Activated T-helper 17 cell treated with anti-CD3 and anti-CD28 coated beads, Interleukin-2, amount 50 U/mL, for 72 hours (primary cell): ENCODE results near the gene PRKX. TPM values are rescaled to one million over a fixed set of nuclear protein-coding genes. Genes with fewer than 3 reads are reported as not detected.
"Not testable (repeated sequence)": the region's sequence is repeated elsewhere in the genome, so short reads cannot be mapped to it uniquely, and the experiment has no call there.

Experiments
- ATAC-seq: fragments of 150-1000 bp; cut with Tn5 transposase; replicated peaks from 2 replicates; pipeline ENCODE4 v1.10.0; 2021; ENCODE audit warnings: mild to moderate bottlenecking, moderate library complexity
- H3K27ac Mint-ChIP-seq: one replicate; pipeline ENCODE4 v1.8.0; 2022; ENCODE audit warnings: mixed read lengths
- H3K27me3 Mint-ChIP-seq: one replicate; pipeline ENCODE4 v1.8.0; 2022; ENCODE audit warnings: mixed read lengths
- H3K36me3 Mint-ChIP-seq: one replicate; pipeline ENCODE4 v1.8.0; 2022; ENCODE audit warnings: low read depth, mild to moderate bottlenecking, mixed read lengths
- H3K4me1 Mint-ChIP-seq: one replicate; pipeline ENCODE4 v1.8.0; 2022; ENCODE audit warnings: mixed read lengths
- H3K4me3 Mint-ChIP-seq: one replicate; pipeline ENCODE4 v1.8.0; 2022; ENCODE audit warnings: mild to moderate bottlenecking, mixed read lengths
- H3K9me3 Mint-ChIP-seq: one replicate; pipeline ENCODE4 v1.8.0; 2022; ENCODE audit warnings: mixed read lengths
- total RNA-seq, 2 donors: library from RNA; stranded (reverse); gene quantifications; one replicate each; pipeline ENCODE4 v1.2.3, GENCODE V29; 2022

Gene PRKX
- total RNA-seq, 2 donors from 2014 or later: 64.8 to 69.8 TPM

DNA sequence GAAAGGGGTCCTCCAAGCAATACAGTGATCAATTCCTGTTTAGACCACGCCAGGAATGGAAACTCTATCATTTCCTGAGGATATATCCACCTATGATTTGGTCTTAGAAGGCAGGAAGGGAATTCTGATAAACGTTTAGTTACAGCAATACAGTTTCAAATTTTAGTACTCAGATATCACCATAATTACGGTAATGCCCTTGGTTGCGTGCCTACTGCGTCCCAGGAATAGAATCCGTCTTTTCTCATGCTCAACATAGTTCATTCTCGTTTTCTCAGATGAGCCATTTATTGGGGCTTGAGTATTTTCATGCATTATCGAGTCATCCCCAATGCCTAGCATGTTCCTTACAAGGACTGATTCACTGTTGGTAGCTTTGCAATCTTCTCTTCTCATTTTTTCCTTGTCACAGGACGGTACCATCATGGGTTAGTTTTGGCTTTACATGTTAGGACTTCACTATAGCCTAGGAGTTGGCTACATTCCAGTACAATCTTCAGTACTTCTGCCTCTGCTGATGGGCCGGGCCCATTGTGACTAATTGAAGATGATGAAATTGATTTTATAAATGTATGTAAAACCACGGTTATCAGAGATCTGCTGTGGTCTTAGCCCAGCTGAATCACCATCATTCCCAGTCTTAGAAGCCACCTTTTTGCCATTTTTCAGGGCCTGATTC, 4.4 kb upstream of the PRKX start:
- H3K27ac Mint-ChIP-seq: no peak overlapping the region
- no peaks in the 10 kb centered on the region for H3K27me3 Mint-ChIP-seq
- no peaks in the 10 kb centered on the region for H3K4me1 Mint-ChIP-seq
- no peak overlapping the region for H3K4me3 Mint-ChIP-seq
- H3K36me3 Mint-ChIP-seq: no peaks in the 10 kb centered on the region
- no peaks in the 10 kb centered on the region for H3K9me3 Mint-ChIP-seq
- no peak for ATAC-seq

DNA sequence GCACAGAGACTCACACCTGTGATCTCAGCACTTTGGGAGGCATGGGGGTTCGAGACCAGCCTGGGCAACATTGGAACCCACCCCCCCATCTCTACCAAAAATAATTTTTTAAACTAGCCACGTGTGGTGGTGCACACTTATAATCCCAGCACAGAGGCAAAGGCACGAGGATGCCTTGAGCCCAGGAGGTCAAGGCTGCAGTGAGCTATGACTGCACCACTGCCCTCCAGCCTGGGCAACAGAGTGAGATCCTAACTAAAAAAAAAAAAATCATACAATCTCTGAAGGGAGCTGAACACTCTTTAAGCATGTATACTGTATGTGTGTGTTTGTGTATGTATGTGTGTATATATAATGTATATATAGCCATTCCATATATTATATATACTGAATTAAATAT, 2.5 kb upstream of the PRKX start:
- no peaks in the 10 kb centered on the region for H3K9me3 Mint-ChIP-seq
- H3K36me3 Mint-ChIP-seq: peaks cover 12% of the 10 kb centered on the region
- H3K27ac Mint-ChIP-seq: no peak overlapping the region
- H3K27me3 Mint-ChIP-seq: no peaks in the 10 kb centered on the region
- no peaks in the 10 kb centered on the region for H3K4me1 Mint-ChIP-seq
- H3K4me3 Mint-ChIP-seq: no peak overlapping the region
- ATAC-seq: no peak

DNA sequence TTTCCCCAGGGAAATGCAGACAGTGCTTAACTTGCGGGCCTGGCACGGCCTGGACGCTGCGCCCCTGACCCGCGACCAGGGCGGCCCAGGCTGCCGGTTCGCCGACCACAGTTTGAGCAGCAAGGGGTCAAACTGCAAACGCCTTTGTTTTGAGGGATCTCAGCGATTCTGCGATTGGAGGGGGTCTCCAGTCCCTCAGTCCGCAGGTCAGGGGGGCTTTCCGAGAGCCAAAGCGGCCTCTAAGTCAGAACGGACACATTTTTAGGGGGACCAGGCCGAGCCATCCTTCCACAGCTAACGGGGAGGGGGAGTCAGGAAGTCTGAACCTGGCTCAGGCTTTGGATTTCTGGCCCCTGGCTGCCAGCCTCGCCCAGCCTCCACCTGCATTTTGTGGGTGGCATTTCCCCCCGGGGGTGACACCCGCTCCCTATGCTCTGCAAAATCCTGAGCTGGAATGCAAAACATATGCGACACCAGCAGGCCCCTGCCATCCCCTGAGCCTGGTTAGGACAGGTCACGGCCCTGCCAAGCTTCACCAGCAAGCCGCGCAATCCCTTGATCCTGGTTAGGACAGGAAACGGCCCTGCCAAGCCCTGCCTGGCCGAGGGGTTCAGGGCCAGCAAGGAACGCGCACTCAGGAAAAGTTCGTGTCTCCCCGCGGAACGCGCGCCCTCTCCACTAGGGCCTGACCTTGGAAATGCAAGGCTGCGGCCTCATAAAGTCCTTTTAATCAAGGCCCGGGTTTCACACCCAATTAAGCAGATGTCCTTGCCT, 1.4 kb upstream of the PRKX start:
- not testable (repeated sequence) for H3K4me1 Mint-ChIP-seq, H3K27me3 Mint-ChIP-seq, H3K4me3 Mint-ChIP-seq, H3K27ac Mint-ChIP-seq, ATAC-seq, H3K9me3 Mint-ChIP-seq
- peaks cover 12% of the 10 kb centered on the region for H3K36me3 Mint-ChIP-seq

DNA sequence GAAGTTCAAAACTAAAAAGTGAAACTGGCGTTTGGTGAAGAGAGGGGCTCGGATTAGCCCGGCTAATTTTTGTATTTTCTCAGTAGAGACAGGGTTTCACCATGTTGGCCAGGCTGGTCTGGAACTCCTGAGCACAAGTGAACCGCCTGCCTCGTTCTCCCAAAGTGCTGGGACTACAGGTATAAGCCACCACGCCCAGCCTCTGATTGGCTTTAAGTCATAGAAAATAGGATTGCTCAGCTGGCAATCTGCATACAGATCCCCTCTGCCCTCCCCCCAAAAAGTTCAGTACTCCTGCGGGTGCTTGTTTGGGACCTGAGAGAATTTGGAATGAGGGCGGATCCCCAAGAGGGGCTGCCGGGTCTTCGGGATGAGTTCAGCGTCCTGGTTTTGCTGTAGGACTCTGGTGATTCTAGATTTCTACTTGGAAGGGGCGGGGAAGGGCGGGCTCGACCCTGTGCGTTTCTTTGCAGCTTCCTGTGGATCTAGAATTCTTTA, 537 bp upstream of the PRKX start:
- Mint-ChIP-seq H3K9me3 (no peaks in the 10 kb centered on the region), H3K27me3 (no peaks in the 10 kb centered on the region), H3K36me3 (peaks cover 17% of the 10 kb centered on the region), H3K27ac (no peak overlapping the region), H3K4me1 (no peaks in the 10 kb centered on the region), H3K4me3 (peak overlapping the region; percentile 55)
- peak; percentile 9 for ATAC-seq

DNA sequence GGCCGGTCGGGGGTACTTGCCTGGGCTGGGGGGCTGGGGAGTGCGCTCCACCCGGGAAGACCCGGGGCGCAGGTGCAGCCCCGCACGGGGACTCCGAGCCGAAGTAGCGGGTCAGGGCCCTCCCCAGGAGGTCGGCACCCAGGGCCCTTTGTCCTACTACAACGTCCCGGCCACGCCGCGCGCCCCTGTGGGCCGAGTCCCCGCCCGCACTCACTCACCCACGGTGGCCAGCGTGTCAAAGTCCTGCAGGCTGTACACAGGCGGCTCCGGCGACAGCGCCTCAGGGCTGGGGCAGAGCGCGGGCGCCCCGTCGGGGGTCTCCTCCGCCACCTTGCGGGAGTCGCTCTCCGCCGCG, 602 bp downstream of the PRKX start:
- H3K27me3 Mint-ChIP-seq: no peaks in the 10 kb centered on the region
- no peaks in the 10 kb centered on the region for H3K4me1 Mint-ChIP-seq
- ATAC-seq: peak; percentile 15
- H3K4me3 Mint-ChIP-seq: no peak overlapping the region
- H3K9me3 Mint-ChIP-seq: no peaks in the 10 kb centered on the region
- no peak overlapping the region for H3K27ac Mint-ChIP-seq
- H3K36me3 Mint-ChIP-seq: peaks cover 28% of the 10 kb centered on the region

DNA sequence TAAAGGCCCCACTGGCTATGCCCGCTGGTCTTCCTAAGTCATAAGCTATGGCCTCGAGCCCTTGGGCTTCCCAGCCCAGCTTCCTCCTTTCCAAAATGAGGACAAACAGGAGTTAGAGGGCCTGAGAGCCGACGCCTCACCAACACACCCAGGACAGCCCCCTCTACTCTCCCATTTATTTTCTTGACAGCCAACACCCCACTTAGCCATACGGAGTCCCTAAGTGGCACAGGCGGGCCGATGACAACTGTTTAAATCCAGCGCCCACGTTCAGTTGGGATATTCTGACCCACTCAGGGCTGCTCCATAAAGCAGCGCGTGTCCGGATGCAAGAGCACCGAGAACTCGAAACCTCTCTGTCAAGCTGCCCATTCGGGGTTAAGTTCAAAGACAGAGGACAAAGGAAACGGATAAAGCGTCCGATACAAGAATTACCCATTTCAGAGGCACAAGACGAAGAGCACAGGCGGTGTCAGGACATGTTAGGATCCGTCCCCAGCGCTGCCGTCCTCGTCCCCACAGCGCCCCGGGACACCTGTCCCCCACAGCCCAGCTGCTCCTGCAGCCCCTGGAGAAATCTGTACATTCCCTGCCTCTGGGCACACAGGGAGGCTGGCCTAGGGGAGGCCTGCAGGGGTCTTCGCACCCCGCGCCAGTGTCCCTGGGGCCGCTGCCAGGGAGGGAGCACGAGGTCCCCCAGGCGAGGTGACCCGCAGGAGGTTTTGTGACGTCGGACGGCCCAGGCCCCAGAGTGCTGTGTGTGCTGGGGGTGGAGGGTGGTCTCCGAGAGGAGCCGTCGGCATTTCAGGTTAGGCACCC, 1.2 kb downstream of the PRKX start:
- peak overlapping the region; percentile 98 for H3K27ac Mint-ChIP-seq
- peak; percentile 33 for ATAC-seq
- peaks cover 32% of the 10 kb centered on the region for H3K36me3 Mint-ChIP-seq
- H3K9me3 Mint-ChIP-seq: no peaks in the 10 kb centered on the region
- no peaks in the 10 kb centered on the region for H3K27me3 Mint-ChIP-seq
- no peaks in the 10 kb centered on the region for H3K4me1 Mint-ChIP-seq
- peak overlapping the region; percentile 99 for H3K4me3 Mint-ChIP-seq

DNA sequence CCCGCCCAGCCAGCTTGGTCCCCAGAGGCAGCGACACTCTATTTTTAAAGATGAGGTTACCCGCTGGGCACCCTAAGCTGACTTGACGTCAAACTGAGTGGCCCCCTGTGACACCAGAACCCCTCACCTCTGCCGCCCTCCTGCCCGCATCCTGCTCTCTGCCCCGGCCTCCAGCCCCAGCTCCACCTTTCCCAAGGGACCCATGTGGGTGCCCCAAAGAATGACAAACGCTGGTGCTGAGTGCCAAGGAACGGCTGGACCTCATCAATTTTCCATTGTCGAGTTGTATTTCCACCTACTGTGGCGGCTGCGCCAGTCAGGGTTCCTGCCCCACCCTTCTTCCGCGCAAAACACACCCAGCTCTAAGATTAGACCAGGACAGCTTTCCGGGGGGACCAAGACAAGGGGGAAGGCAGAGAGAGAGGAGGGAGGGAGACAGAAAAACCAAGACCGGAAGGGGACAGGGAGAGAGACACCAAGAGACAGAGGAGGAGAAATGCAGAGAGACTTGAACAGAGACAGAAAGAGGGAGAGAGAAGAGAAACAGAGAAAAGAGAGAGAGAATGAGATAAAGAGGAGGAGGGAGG, 2.0 kb downstream of the PRKX start:
- H3K27me3 Mint-ChIP-seq: no peaks in the 10 kb centered on the region
- no peaks in the 10 kb centered on the region for H3K4me1 Mint-ChIP-seq
- peak; percentile 11 for ATAC-seq
- H3K36me3 Mint-ChIP-seq: peaks cover 40% of the 10 kb centered on the region
- no peaks in the 10 kb centered on the region for H3K9me3 Mint-ChIP-seq
- peak overlapping the region; percentile 99 for H3K4me3 Mint-ChIP-seq
- peak overlapping the region; percentile 98 for H3K27ac Mint-ChIP-seq

DNA sequence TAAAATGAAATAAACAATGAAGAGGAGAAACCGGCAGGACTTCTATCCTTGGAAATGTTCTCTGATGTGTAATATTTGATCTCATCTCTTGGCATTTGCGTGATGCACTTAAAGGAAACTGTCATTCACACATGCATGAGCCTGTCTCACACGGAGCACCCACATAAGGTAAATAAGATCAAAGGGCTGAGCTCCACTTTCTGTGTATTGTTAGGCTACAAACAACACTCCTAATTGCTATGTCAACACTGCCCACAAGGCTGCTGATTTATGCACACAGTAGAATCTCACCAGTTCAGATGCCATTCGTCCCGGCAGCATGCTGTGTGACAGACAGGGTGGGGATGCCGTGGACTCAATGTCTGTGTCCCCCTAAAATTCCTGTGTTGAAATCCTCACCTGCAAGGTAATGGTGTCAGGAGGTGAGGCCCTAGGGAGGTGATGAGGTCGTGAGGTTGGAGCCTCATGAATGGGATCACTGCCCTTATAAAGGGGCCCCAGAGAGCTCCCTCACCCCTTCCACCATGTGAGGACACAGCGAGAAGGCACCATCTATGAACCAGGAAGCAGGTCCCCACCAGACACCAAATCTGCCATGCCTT, 5.7 kb downstream of the PRKX start:
- H3K4me1 Mint-ChIP-seq, H3K27me3 Mint-ChIP-seq, H3K9me3 Mint-ChIP-seq: not testable (repeated sequence)
- Mint-ChIP-seq H3K36me3 (peaks cover 73% of the 10 kb centered on the region), H3K4me3 (peak overlapping the region; percentile 62), H3K27ac (peak overlapping the region; percentile 52)
- peak; percentile 46 for ATAC-seq

DNA sequence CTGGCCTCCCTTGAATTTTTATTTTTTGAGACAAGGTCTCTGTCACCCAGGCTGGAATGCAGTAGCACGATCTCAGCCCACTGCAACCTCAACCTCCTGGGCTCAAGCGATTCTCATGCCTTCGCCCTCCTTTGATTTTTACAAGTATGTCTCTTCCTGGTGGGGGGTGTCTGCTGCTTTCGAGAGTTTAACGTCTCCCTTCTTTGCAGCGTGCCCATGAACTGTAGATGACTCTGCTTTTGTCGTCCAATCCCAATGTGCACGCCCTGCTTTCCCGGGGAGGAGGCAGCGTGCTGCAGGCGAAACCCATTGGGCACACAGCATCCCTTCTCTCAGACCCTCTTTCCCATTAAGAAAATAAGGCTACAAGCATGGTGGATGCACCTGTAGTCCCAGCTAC, 7.0 kb downstream of the PRKX start:
- H3K36me3 Mint-ChIP-seq: peaks cover 64% of the 10 kb centered on the region
- no peak for ATAC-seq
- peak overlapping the region; percentile 62 for H3K4me3 Mint-ChIP-seq
- no peaks in the 10 kb centered on the region for H3K9me3 Mint-ChIP-seq
- H3K4me1 Mint-ChIP-seq: peaks cover 4% of the 10 kb centered on the region
- no peaks in the 10 kb centered on the region for H3K27me3 Mint-ChIP-seq
- H3K27ac Mint-ChIP-seq: peak overlapping the region; percentile 59

DNA sequence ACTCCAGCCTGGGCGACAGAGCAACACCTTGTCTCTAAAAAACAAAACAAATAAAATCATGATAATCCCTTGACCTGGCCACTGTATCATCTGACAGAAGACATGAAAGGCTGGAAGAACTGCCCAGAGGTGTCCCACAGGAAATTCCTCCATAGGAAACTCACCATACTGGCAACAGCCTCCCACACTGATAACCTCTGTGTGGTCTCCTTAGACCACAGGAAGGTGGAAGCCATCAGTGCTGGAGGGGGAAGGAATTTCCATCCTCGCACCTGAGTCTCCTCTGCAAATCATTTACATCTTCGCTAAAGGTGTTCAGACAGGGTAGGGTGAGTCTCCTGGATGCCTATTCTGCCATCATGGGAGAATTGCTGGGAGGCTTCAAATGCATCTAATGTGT, 10.2 kb downstream of the PRKX start:
- peaks cover 62% of the 10 kb centered on the region for H3K36me3 Mint-ChIP-seq

DNA sequence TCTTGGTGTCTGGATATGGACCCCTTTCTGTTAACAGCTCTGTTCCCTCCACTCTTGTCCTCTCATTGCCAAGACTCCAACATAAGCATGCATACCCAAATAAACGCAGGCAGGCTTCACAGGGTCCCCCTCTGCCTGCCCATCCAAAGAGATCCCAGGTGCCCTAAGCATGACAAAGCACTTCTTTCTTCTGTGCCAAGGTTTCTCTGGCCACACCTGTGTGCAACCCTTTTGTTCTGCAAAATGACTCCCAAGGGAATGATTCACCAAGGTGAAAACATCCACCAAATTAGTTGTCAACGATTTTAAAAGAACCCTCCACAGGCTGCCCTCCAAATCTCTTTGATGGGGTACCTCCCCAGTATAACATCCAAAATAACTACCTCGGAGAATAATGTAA, 11.4 kb downstream of the PRKX start:
- not testable (repeated sequence) for H3K4me3 Mint-ChIP-seq, ATAC-seq, H3K4me1 Mint-ChIP-seq, H3K27me3 Mint-ChIP-seq, H3K9me3 Mint-ChIP-seq, H3K27ac Mint-ChIP-seq
- peaks cover 53% of the 10 kb centered on the region for H3K36me3 Mint-ChIP-seq

More for the DNA sequence above, 10.2 kb downstream of the PRKX start:
- H3K27ac Mint-ChIP-seq, ATAC-seq, H3K9me3 Mint-ChIP-seq, H3K27me3 Mint-ChIP-seq, H3K4me1 Mint-ChIP-seq, H3K4me3 Mint-ChIP-seq: not testable (repeated sequence)

DNA sequence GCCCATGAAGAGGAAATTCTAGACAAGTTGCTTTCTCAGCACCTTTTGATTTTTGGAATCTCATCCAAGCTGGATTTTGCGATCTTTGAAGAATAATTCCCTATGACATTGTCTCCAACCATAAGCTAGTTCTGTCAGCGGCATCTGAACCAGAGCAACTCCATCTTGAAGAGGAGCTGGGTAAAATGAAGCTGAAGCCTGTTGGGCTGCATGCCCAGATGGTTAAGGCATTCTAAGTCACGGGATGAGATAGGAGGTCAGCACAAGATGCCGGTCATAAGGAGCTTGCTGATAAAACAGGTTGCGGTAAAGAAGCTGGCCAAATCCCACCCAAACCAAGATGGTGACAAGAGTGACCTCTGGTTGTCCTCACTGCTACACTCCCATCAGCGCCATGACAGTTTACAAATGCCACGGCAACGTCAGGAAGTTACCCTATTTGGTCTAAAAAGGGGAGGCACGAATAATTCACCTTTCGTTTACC, 12.0 kb downstream of the PRKX start:
- H3K9me3 Mint-ChIP-seq, H3K4me1 Mint-ChIP-seq, ATAC-seq, H3K27me3 Mint-ChIP-seq: not testable (repeated sequence)
- Mint-ChIP-seq H3K27ac (peak overlapping the region; percentile 91), H3K4me3 (peak overlapping the region; percentile 81), H3K36me3 (peaks cover 47% of the 10 kb centered on the region)

DNA sequence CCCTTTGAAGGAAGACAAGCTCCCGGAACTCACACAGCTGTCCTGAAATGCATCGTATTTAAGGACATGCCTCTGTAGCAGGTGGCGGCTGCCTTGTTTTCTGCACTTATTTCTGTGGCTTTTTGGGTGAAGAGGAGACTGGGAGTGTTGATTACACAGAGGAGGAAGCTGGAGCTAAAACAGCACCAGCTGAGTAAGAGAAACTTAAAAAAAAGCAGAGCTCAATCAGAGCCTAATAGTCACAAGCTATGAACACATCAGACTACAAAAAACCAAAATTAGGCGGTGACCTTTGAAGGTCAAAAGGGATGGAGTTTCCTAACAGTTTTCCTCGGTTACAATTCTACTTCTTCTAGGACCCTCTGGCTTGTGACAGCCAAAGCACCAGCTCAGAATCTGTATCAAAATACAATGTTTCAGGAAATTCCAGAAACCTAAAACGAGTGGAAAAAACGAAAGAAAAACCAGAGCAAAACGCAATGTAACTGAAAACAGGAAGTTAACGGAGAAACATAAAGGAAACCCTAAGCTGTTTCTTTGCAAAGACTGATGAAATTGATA, 13.5 kb downstream of the PRKX start:
- Mint-ChIP-seq H3K4me3 (peak overlapping the region; percentile 81), H3K4me1 (peaks cover 20% of the 10 kb centered on the region), H3K36me3 (peaks cover 34% of the 10 kb centered on the region), H3K27ac (peak overlapping the region; percentile 91), H3K27me3 (no peaks in the 10 kb centered on the region), H3K9me3 (no peaks in the 10 kb centered on the region)
- peak; percentile 78 for ATAC-seq
